WTC11 (cell line): ENCODE measurements around the gene EGF.

Source experiments
- CREB1 ChIP-seq: sonication (generic); formaldehyde crosslinking; IDR thresholded peaks from 2 replicates; pipeline ENCODE4 v1.8.0; 2023; ENCODE audit warnings: mild to moderate bottlenecking, missing genetic modification reagents
- KAT7 ChIP-seq: sonication (generic); formaldehyde crosslinking; IDR thresholded peaks from 2 replicates; pipeline ENCODE4 v1.8.1; 2023; ENCODE audit warnings: missing genetic modification reagents, mild to moderate bottlenecking, borderline replicate concordance
- TF ChIP-seq, protein P1 (sequence below): fragments of 200-600 bp; IDR thresholded peaks from 2 replicates; pipeline ENCODE4 v1.8.0; 2022; ENCODE audit warnings: antibody characterized with exemption
- TF ChIP-seq, protein P2 (sequence below): sonication (generic); formaldehyde crosslinking; IDR thresholded peaks from 2 replicates; pipeline ENCODE4 v1.8.0; 2023; ENCODE audit warnings: missing genetic modification reagents, mild to moderate bottlenecking, borderline replicate concordance

DNA sequence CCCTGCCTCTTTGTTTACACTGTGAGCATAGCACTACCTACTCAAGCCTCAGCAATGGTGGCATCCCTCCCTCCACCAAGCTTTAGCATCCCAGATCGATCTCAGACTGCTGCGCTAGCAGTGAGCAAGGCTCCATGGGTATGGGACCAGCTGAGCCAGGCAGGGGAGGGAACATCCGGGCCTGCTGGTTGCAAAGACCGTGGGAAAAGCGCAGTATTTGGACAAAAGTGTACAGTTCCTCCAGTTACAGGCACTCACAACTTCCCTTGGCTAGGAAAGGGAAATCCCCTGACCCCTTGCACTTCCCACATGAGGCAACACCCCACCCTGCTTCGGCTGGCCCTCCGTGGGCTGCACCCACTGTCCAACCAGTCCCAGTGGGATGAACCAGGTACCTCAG lies 26.5 kb downstream of the EGF start:
- TF ChIP-seq, protein P1, sequence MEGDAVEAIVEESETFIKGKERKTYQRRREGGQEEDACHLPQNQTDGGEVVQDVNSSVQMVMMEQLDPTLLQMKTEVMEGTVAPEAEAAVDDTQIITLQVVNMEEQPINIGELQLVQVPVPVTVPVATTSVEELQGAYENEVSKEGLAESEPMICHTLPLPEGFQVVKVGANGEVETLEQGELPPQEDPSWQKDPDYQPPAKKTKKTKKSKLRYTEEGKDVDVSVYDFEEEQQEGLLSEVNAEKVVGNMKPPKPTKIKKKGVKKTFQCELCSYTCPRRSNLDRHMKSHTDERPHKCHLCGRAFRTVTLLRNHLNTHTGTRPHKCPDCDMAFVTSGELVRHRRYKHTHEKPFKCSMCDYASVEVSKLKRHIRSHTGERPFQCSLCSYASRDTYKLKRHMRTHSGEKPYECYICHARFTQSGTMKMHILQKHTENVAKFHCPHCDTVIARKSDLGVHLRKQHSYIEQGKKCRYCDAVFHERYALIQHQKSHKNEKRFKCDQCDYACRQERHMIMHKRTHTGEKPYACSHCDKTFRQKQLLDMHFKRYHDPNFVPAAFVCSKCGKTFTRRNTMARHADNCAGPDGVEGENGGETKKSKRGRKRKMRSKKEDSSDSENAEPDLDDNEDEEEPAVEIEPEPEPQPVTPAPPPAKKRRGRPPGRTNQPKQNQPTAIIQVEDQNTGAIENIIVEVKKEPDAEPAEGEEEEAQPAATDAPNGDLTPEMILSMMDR = no peak
- TF ChIP-seq, protein P2, sequence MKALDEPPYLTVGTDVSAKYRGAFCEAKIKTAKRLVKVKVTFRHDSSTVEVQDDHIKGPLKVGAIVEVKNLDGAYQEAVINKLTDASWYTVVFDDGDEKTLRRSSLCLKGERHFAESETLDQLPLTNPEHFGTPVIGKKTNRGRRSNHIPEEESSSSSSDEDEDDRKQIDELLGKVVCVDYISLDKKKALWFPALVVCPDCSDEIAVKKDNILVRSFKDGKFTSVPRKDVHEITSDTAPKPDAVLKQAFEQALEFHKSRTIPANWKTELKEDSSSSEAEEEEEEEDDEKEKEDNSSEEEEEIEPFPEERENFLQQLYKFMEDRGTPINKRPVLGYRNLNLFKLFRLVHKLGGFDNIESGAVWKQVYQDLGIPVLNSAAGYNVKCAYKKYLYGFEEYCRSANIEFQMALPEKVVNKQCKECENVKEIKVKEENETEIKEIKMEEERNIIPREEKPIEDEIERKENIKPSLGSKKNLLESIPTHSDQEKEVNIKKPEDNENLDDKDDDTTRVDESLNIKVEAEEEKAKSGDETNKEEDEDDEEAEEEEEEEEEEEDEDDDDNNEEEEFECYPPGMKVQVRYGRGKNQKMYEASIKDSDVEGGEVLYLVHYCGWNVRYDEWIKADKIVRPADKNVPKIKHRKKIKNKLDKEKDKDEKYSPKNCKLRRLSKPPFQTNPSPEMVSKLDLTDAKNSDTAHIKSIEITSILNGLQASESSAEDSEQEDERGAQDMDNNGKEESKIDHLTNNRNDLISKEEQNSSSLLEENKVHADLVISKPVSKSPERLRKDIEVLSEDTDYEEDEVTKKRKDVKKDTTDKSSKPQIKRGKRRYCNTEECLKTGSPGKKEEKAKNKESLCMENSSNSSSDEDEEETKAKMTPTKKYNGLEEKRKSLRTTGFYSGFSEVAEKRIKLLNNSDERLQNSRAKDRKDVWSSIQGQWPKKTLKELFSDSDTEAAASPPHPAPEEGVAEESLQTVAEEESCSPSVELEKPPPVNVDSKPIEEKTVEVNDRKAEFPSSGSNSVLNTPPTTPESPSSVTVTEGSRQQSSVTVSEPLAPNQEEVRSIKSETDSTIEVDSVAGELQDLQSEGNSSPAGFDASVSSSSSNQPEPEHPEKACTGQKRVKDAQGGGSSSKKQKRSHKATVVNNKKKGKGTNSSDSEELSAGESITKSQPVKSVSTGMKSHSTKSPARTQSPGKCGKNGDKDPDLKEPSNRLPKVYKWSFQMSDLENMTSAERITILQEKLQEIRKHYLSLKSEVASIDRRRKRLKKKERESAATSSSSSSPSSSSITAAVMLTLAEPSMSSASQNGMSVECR = no peak
- TF ChIP-seq CREB1 (no peak), KAT7 (CRISPR knock-in tag) (no peak)
